H1 (cell line): Measurements from ENCODE around the gene GOLGA2. TPM values are rescaled to one million over a fixed set of nuclear protein-coding genes. Genes with fewer than 3 reads are reported as not detected.

Experiments
- CTCF ChIA-PET: fragments of 300-600 bp; sonication (Branson Sonifier 250); formaldehyde crosslinking; loops from one replicate; lab custom pipeline; 2021; ENCODE audit not compliant: partially characterized antibody; lab: Charles Lee
- POLR2A ChIA-PET: fragments of 300-600 bp; sonication (Branson Sonifier 250); formaldehyde crosslinking; loops from one replicate; lab custom pipeline; 2021; ENCODE audit warnings: inconsistent platforms; ENCODE audit not compliant: partially characterized antibody; lab: Charles Lee
- DNase-seq, 2 experiments: peaks; one replicate each; pipeline versions ENCODE4 v3.0.0 to v3.0.0-alpha.2; 2010 to 2022; ENCODE audit warnings: low spot score in 2 of 2, low read depth in 1 of 2, mixed read lengths in 1 of 2
- FAIRE-seq: peaks from 2 replicates; lab custom pipeline; 2011; peaks lifted over from hg19 to GRCh38; lab: Jason Lieb, UNC
- H2AFZ ChIP-seq: 2 replicates; pipeline ENCODE4 v1.8.1; 2012; ENCODE audit warnings: low read length, inconsistent platforms
- H2AK5ac ChIP-seq: 2 replicates; pipeline ENCODE4 v1.6.1; 2013; ENCODE audit warnings: low read depth, low read length
- H2BK120ac ChIP-seq: replicated peaks from 2 replicates; pipeline ENCODE3; 2013; ENCODE audit warnings: low read depth, low read length, inconsistent platforms
- H2BK12ac ChIP-seq: 2 replicates; pipeline ENCODE4 v1.6.1; 2013; ENCODE audit warnings: low read depth, low read length
- H2BK15ac ChIP-seq: 2 replicates; pipeline ENCODE4 v1.6.1; 2013; ENCODE audit warnings: low read length
- H2BK20ac ChIP-seq: 2 replicates; pipeline ENCODE4 v1.6.1; 2013; ENCODE audit warnings: low read length
- H2BK5ac ChIP-seq: 2 replicates; pipeline ENCODE4 v1.6.1; 2013; ENCODE audit warnings: low read depth, low read length
- H3K14ac ChIP-seq: 2 replicates; pipeline ENCODE4 v1.6.1; 2013; ENCODE audit warnings: inconsistent platforms; ENCODE audit not compliant: insufficient read length
- H3K18ac ChIP-seq: 2 replicates; pipeline ENCODE4 v1.6.1; 2013; ENCODE audit warnings: low read length; ENCODE audit errors: extremely low read depth
- H3K23ac ChIP-seq: 2 replicates; pipeline ENCODE4 v1.6.1; 2013; ENCODE audit warnings: inconsistent platforms; ENCODE audit not compliant: insufficient read length
- H3K23me2 ChIP-seq: 2 replicates; pipeline ENCODE4 v1.6.1; 2013; ENCODE audit warnings: low read depth, low read length
- H3K27ac ChIP-seq: 2 replicates; pipeline ENCODE4 v1.6.1; 2011; ENCODE audit warnings: low read depth, low read length, inconsistent platforms
- H3K27me3 ChIP-seq, 4 experiments: replicated peaks in 1 of 4; 1 replicate in 1 of 4; 2 replicates in 3 of 4; pipeline versions ENCODE4 v1.6.1 to v1.8.1; 2011 to 2013; ENCODE audit warnings: low read length in 3 of 4, mild to moderate bottlenecking in 3 of 4, inconsistent platforms in 2 of 4, mixed read lengths in 2 of 4, moderate library complexity in 1 of 4; ENCODE audit not compliant: control insufficient read depth in 3 of 4, insufficient read depth in 3 of 4; ENCODE audit errors: extremely low read depth in 1 of 4
- H3K36me3 ChIP-seq, 4 experiments: 2 replicates each; pipeline versions ENCODE4 v1.6.1 to v1.8.1; 2011 to 2013; ENCODE audit warnings: mild to moderate bottlenecking in 4 of 4, low read length in 3 of 4, moderate library complexity in 2 of 4, control low read depth in 1 of 4, inconsistent platforms in 1 of 4; ENCODE audit not compliant: insufficient read depth in 4 of 4, control insufficient read depth in 2 of 4
- H3K4ac ChIP-seq: replicated peaks from 2 replicates; pipeline ENCODE3; 2013; ENCODE audit warnings: low read length, low read depth, mixed read lengths, inconsistent platforms; ENCODE audit not compliant: insufficient read length
- H3K4me1 ChIP-seq, 4 experiments: replicated peaks in 1 of 4; 1 replicate in 1 of 4; 2 replicates in 3 of 4; pipeline versions ENCODE4 v1.6.1 to v1.8.1; 2011 to 2013; ENCODE audit warnings: low read length in 3 of 4, inconsistent platforms in 2 of 4, mixed read lengths in 1 of 4; ENCODE audit not compliant: insufficient read depth in 4 of 4, control insufficient read depth in 3 of 4
- H3K4me2 ChIP-seq, 2 experiments: 2 replicates each; pipeline versions ENCODE4 v1.6.1 to v1.8.1; 2011 to 2013; ENCODE audit warnings: low read depth in 2 of 2, low read length in 2 of 2, control low read depth in 1 of 2, inconsistent platforms in 1 of 2, mild to moderate bottlenecking in 1 of 2; ENCODE audit not compliant: insufficient read depth in 1 of 2
- H3K4me3 ChIP-seq, 4 experiments: fragments of 200-600, 300-600 bp in 1 of 4; sonication (generic), shearing (Covaris generic), sonication (Bioruptor Twin) in 1 of 4; 2 replicates each; pipeline versions ENCODE4 v1.5.1 to v1.8.1; 2011 to 2016; ENCODE audit warnings: low read length in 4 of 4, low read depth in 3 of 4, control low read depth in 2 of 4, inconsistent platforms in 2 of 4, mild to moderate bottlenecking in 2 of 4, mixed read lengths in 1 of 4, moderate library complexity in 1 of 4; ENCODE audit not compliant: insufficient read depth in 2 of 4; ENCODE audit errors: extremely low read depth in 1 of 4
- H3K56ac ChIP-seq: replicated peaks from 2 replicates; pipeline ENCODE3; 2013; ENCODE audit warnings: low read depth, mild to moderate bottlenecking, mixed read lengths, low read length, inconsistent platforms; ENCODE audit not compliant: insufficient read length
- H3K79me1 ChIP-seq: 2 replicates; pipeline ENCODE4 v1.6.1; 2013; ENCODE audit warnings: low read depth, low read length, control low read depth
- H3K79me2 ChIP-seq, 2 experiments: 2 replicates each; pipeline versions ENCODE4 v1.6.1 to v1.8.1; 2012 to 2013; ENCODE audit warnings: low read length in 2 of 2, mild to moderate bottlenecking in 2 of 2, inconsistent platforms in 1 of 2; ENCODE audit not compliant: insufficient read depth in 2 of 2, control insufficient read depth in 1 of 2
- H3K9ac ChIP-seq, 4 experiments: replicated peaks in 1 of 4; 1 replicate in 1 of 4; 2 replicates in 3 of 4; pipeline versions ENCODE4 v1.6.1 to v1.8.1; 2011 to 2013; ENCODE audit warnings: low read depth in 3 of 4, low read length in 3 of 4, control low read depth in 2 of 4, mild to moderate bottlenecking in 2 of 4, moderate library complexity in 2 of 4, inconsistent platforms in 1 of 4; ENCODE audit errors: extremely low read depth in 1 of 4
- H3K9me3 ChIP-seq, 2 experiments: 2 replicates each; pipeline versions ENCODE4 v1.6.1 to v1.8.1; 2012 to 2013; ENCODE audit warnings: mild to moderate bottlenecking in 2 of 2, moderate library complexity in 2 of 2, control low read depth in 1 of 2, inconsistent platforms in 1 of 2, low read depth in 1 of 2, low read length in 1 of 2, mixed read lengths in 1 of 2; ENCODE audit not compliant: insufficient read depth in 2 of 2
- H4K20me1 ChIP-seq, 2 experiments: replicated peaks in 1 of 2; 2 replicates each; pipeline versions ENCODE3 to v1.8.1; 2011 to 2013; ENCODE audit warnings: inconsistent platforms in 2 of 2, low read length in 2 of 2, mild to moderate bottlenecking in 1 of 2; ENCODE audit not compliant: insufficient read depth in 2 of 2, control insufficient read depth in 1 of 2
- H4K5ac ChIP-seq: 2 replicates; pipeline ENCODE4 v1.6.1; 2013; ENCODE audit warnings: low read length, low read depth, mixed read lengths, inconsistent platforms; ENCODE audit not compliant: insufficient read length
- H4K8ac ChIP-seq: 2 replicates; pipeline ENCODE4 v1.8.0; 2013; ENCODE audit warnings: mild to moderate bottlenecking, moderate library complexity, low read length, inconsistent platforms; ENCODE audit not compliant: insufficient read depth; ENCODE audit errors: extremely low read depth
- H4K91ac ChIP-seq: replicated peaks from 2 replicates; pipeline ENCODE3; 2013; ENCODE audit warnings: low read length, mixed read lengths, inconsistent platforms; ENCODE audit not compliant: insufficient read length
- CHD2 ChIP-seq: IDR thresholded peaks from 2 replicates; pipeline ENCODE4 v1.6.1; 2012; ENCODE audit warnings: low read length, improper control_type of control experiment
- E2F6 ChIP-seq: IDR thresholded peaks from 2 replicates; pipeline ENCODE4 v1.6.1; 2012; ENCODE audit warnings: inconsistent platforms
- HDAC2 ChIP-seq, 2 experiments: fragments of 300-600 bp in 1 of 2; sonication (generic) in 1 of 2; IDR thresholded peaks; 2 replicates each; pipeline ENCODE4 v1.6.1; 2011 to 2012; ENCODE audit warnings: low read depth in 2 of 2, low read length in 2 of 2, mild to moderate bottlenecking in 2 of 2, moderate library complexity in 2 of 2, borderline replicate concordance in 1 of 2, inconsistent platforms in 1 of 2
- POLR2AphosphoS5 ChIP-seq: IDR thresholded peaks from 2 replicates; pipeline ENCODE4 v1.6.1; 2011; ENCODE audit warnings: low read depth, low read length
- WGBS, 2 experiments: shearing (Covaris generic) in 1 of 2; methylation state at CpG; one replicate each; pipeline versions ENCODE4 v1.1.6 to v1.1.7; 2013 to 2015; ENCODE audit warnings: low lambda C conversion rate in 2 of 2, mixed read lengths in 2 of 2, inconsistent platforms in 1 of 2, low coverage in 1 of 2, missing lambda C conversion rate in 1 of 2; ENCODE audit not compliant: insufficient replicate concordance in 2 of 2, insufficient coverage in 1 of 2, insufficient read length in 1 of 2; ENCODE audit errors: extremely low coverage in 1 of 2, missing lambda C conversion rate in 1 of 2; 5-methylcytosine and 5-hydroxymethylcytosine counted together
- polyA plus RNA-seq, 7 experiments: library from polyadenylated mRNA; depleted of rRNA in 3 of 7; stranded (reverse) in 5 of 7; unstranded in 2 of 7; fragments of >200 nt in 5 of 7; fragments of 200-250 nt in 2 of 7; gene quantifications; 1 replicate in 5 of 7; 2 replicates in 1 of 7; 4 replicates in 1 of 7; pipeline versions ENCODE4 v1.2.1 to v1.2.3, GENCODE V29; 2011 to 2013; ENCODE audit warnings: missing spikeins in 2 of 7, mixed read lengths in 2 of 7
- total RNA-seq: library from RNA; stranded (reverse); fragmentation: NEBNext Ultra II Directional; extraction: Animal tissue kit (Norgen Biotek cat#: 25700); gene quantifications from 2 replicates; pipeline ENCODE4 v1.2.1, GENCODE V29; 2021

GOLGA2 gene
- total and polyA plus RNA-seq, 2 of the 8 experiments (the other 6 are each of a cell fraction or from before 2014, with no cell fraction given), result 13.1 to 43.6 TPM

GRCh38 chr9:128232528-128233428 is 43.0 kb downstream of the GOLGA2 start:
- H3K27me3 ChIP-seq, result no peaks in the 10 kb centered on the region; a peak in 1 of 7 replicates
- no peak overlapping the region for H2BK15ac ChIP-seq
- no peak overlapping the region for H3K27ac ChIP-seq
- H3K9me3 ChIP-seq, result no peaks in the 10 kb centered on the region
- peaks cover 0 to 2% (median 0%) of the 10 kb centered on the region in 4 experiments; a peak in 1 of 8 replicates for H3K36me3 ChIP-seq
- H4K91ac ChIP-seq, result no peak overlapping the region
- H2BK20ac ChIP-seq, result no peak overlapping the region
- H3K4me1 ChIP-seq, result no peaks in the 10 kb centered on the region
- H3K79me2 ChIP-seq, result no peaks in the 10 kb centered on the region
- no peak overlapping the region for H2AFZ ChIP-seq
- H3K18ac ChIP-seq, result no peak overlapping the region
- H2BK12ac ChIP-seq, result no peak overlapping the region
- no peak overlapping the region for H3K9ac ChIP-seq
- H4K8ac ChIP-seq, result 0 out of 2 replicates have a peak overlapping the region, but pooled peaks have one; percentile 15
- CTCF ChIA-PET, result interaction anchor here (0.9 to 1.8 kb wide), 6 partner anchors 14 to 108 kb away, joined by 3 to 7 read pairs (median 3); partner anchors contain the start of gene CIZ1
- TF ChIP-seq POLR2AphosphoS5, result peak; percentile 4; the same call in 1 of the 2 replicates
- no peak for TF ChIP-seq E2F6
- no peak for TF ChIP-seq CHD2
- no peak for TF ChIP-seq HDAC2 (IDR thresholded peaks at IDR 0.05; ENCODE audit: borderline replicate concordance in 1 of 2, low read depth in 2 of 2, low read length in 2 of 2)
- H2BK120ac ChIP-seq, result no peak overlapping the region
- H3K79me1 ChIP-seq, result no peaks in the 10 kb centered on the region
- no peak overlapping the region for H3K4ac ChIP-seq
- no peak overlapping the region for H3K14ac ChIP-seq
- no peak overlapping the region for H3K4me2 ChIP-seq
- no peak overlapping the region for H2BK5ac ChIP-seq
- peaks cover 0 to 2% of the 10 kb centered on the region in 2 experiments for H4K20me1 ChIP-seq
- no peaks in the 10 kb centered on the region for H3K23me2 ChIP-seq
- no peak overlapping the region for H3K4me3 ChIP-seq
- no peak for DNase-seq
- no peak overlapping the region for H3K23ac ChIP-seq
- H3K56ac ChIP-seq, result no peak overlapping the region
- POLR2A ChIA-PET, result interaction anchor here (0.5 to 4.2 kb wide), 12 partner anchors 8 to 256 kb away, joined by 3 to 21 read pairs (median 5); no protein-coding TSS in a partner anchor
- H4K5ac ChIP-seq, result no peak overlapping the region
- no peak for FAIRE-seq
- 88% methylated on average over 22 of the region's 22 CpGs; no CpG with 5 or more reads in 1 of the 2 experiments for WGBS, 2 experiments
- H2AK5ac ChIP-seq, result no peak overlapping the region
